HL-60/S4 (cell line): ENCODE data around the gene CELSR3.

Experiments
- in situ Hi-C: fragments of 300-500 bp; cut with MboI; formaldehyde crosslinking; loops from 2 replicates; pipeline ENCODE4 v1.14.3; 2022; ENCODE audit warnings: low sequenced_read_pairs

Gene CELSR3

GRCh38 chr3:48662753-48663488 is at the start of gene CELSR3:
Gene CELSR3 (minus strand): TSS chr3:48662886. CDS start chr3:48662634, 252 bp downstream.
- in situ Hi-C loops, result no loop called here

GRCh38 chr3:48711727-48712126 is 49.0 kb upstream of the CELSR3 start:
- in situ Hi-C loops, result no loop called here

GRCh38 chr3:48709051-48709461 is 46.4 kb upstream of the CELSR3 start:
- in situ Hi-C loops, result no loop called here

- in situ Hi-C loops, result no loop called here
These were observed 45.8 kb upstream of the CELSR3 start for GRCh38 chr3:48708481-48708889.

GRCh38 chr3:48707157-48707556 is 44.5 kb upstream of the CELSR3 start:
- in situ Hi-C loops, result no loop called here

- in situ Hi-C loops, result no loop called here
These were observed 39.7 kb upstream of the CELSR3 start for GRCh38 chr3:48702320-48702920.

- in situ Hi-C loops, result no loop called here
These were observed 38.2 kb upstream of the CELSR3 start for GRCh38 chr3:48700731-48701405.

- in situ Hi-C loops, result no loop called here
These were observed 36.2 kb upstream of the CELSR3 start for GRCh38 chr3:48698891-48699290.

- in situ Hi-C loops, result no loop called here
These were observed 35.3 kb upstream of the CELSR3 start for GRCh38 chr3:48697952-48698351.

GRCh38 chr3:48696601-48697000 is 33.9 kb upstream of the CELSR3 start:
- in situ Hi-C loops, result no loop called here

GRCh38 chr3:48696156-48696555 is 33.5 kb upstream of the CELSR3 start:
- in situ Hi-C loops, result no loop called here

- in situ Hi-C loops, result no loop called here
These were observed 32.7 kb upstream of the CELSR3 start for GRCh38 chr3:48695393-48695753.

- in situ Hi-C loops, result no loop called here
These were observed 32.1 kb upstream of the CELSR3 start for GRCh38 chr3:48694610-48695392.

- in situ Hi-C loops, result no loop called here
These were observed 31.1 kb upstream of the CELSR3 start for GRCh38 chr3:48693826-48694225.

GRCh38 chr3:48692551-48692950 is 29.9 kb upstream of the CELSR3 start:
- in situ Hi-C loops, result no loop called here

GRCh38 chr3:48690846-48691458 is 28.3 kb upstream of the CELSR3 start:
- in situ Hi-C loops, result no loop called here

- in situ Hi-C loops, result no loop called here
These were observed 26.7 kb upstream of the CELSR3 start for GRCh38 chr3:48689384-48689783.

GRCh38 chr3:48688737-48689075 is 26.0 kb upstream of the CELSR3 start:
- in situ Hi-C loops, result no loop called here

- in situ Hi-C loops, result no loop called here
These were observed 25.5 kb upstream of the CELSR3 start for GRCh38 chr3:48688032-48688736.

- in situ Hi-C loops, result no loop called here
These were observed 24.6 kb upstream of the CELSR3 start for GRCh38 chr3:48687220-48687678.
